Neural cell (in vitro differentiated cells): ENCODE measurements around the gene PARD3B. TPM values are rescaled to one million over a fixed set of nuclear protein-coding genes. Genes with fewer than 3 reads are reported as not detected.

Experiments used
- H2AFZ ChIP-seq: fragments of 200-600, 300-800 bp; sonication (generic), shearing (Covaris generic); 2 replicates; pipeline ENCODE4 v1.6.0; 2014; ENCODE audit warnings: low read depth, mild to moderate bottlenecking, antibody characterized with exemption, low read length, moderate library complexity
- H3F3A ChIP-seq: fragments of 200-600 bp; shearing (Covaris generic); 2 replicates; pipeline ENCODE4 v1.6.1; 2016; ENCODE audit warnings: mild to moderate bottlenecking, moderate library complexity, mixed read lengths, antibody characterized with exemption, low read length; ENCODE audit not compliant: insufficient read depth, poor library complexity, severe bottlenecking
- H3K27ac ChIP-seq: fragments of 200-600, 300-800 bp; sonication (generic), shearing (Covaris generic); 2 replicates; pipeline ENCODE4 v1.5.1; 2014; ENCODE audit warnings: mild to moderate bottlenecking, low read length, moderate library complexity
- H3K27me3 ChIP-seq: fragments of 300-800, 200-600 bp; sonication (generic), shearing (Covaris generic); 2 replicates; pipeline ENCODE4 v1.6.0; 2014; ENCODE audit warnings: mild to moderate bottlenecking, low read depth, low read length, moderate library complexity; ENCODE audit not compliant: insufficient read depth
- H3K36me3 ChIP-seq: fragments of 300-800, 200-600 bp; sonication (generic), shearing (Covaris generic); 2 replicates; pipeline ENCODE4 v1.5.1; 2014; ENCODE audit warnings: mild to moderate bottlenecking, antibody characterized with exemption, low read length, moderate library complexity; ENCODE audit not compliant: insufficient read depth
- H3K4me2 ChIP-seq: fragments of 300-800, 200-600 bp; sonication (generic), shearing (Covaris generic); 2 replicates; pipeline ENCODE4 v1.6.0; 2014; ENCODE audit warnings: mild to moderate bottlenecking, low read length
- H3K4me3 ChIP-seq: fragments of 300-800, 200-600 bp; sonication (generic), shearing (Covaris generic); 2 replicates; pipeline ENCODE4 v1.5.1; 2014; ENCODE audit warnings: mild to moderate bottlenecking, low read length, moderate library complexity
- H3K79me2 ChIP-seq: fragments of 200-600 bp; shearing (Covaris generic); replicated peaks from 2 replicates; pipeline ENCODE4 v1.6.0; 2014; ENCODE audit warnings: mild to moderate bottlenecking, low read length, moderate library complexity; ENCODE audit not compliant: insufficient read depth
- H3K9ac ChIP-seq: fragments of 300-800, 200-600 bp; sonication (generic), shearing (Covaris generic); 2 replicates; pipeline ENCODE4 v1.6.1; 2016; ENCODE audit warnings: mild to moderate bottlenecking, low read length, mixed read lengths
- H3K9me2 ChIP-seq: fragments of 200-600 bp; shearing (Covaris generic); 2 replicates; pipeline ENCODE4 v1.6.1; 2016; ENCODE audit warnings: mild to moderate bottlenecking, low read length, mixed read lengths; ENCODE audit not compliant: insufficient read depth
- H3K9me3 ChIP-seq: fragments of 200-600, 300-800 bp; sonication (generic), shearing (Covaris generic); 2 replicates; pipeline ENCODE4 v1.6.1; 2016; ENCODE audit warnings: mild to moderate bottlenecking, mixed run types, low read length, moderate library complexity, mixed read lengths
- H4K20me1 ChIP-seq: fragments of 200-600 bp; shearing (Covaris generic); 2 replicates; pipeline ENCODE4 v1.6.1; 2016; ENCODE audit warnings: mild to moderate bottlenecking, mixed run types; ENCODE audit not compliant: insufficient read depth
- EP300 ChIP-seq: fragments of 450-650 bp; conservative IDR thresholded peaks from 2 replicates; pipeline ENCODE4 v1.6.1; 2014; ENCODE audit warnings: antibody characterized with exemption, mild to moderate bottlenecking, moderate library complexity; ENCODE audit not compliant: poor library complexity, severe bottlenecking
- MXI1 ChIP-seq: fragments of 450-650 bp; conservative IDR thresholded peaks from 2 replicates; pipeline ENCODE4 v1.6.1; 2014; ENCODE audit warnings: antibody characterized with exemption, mild to moderate bottlenecking; ENCODE audit not compliant: poor library complexity, severe bottlenecking
- POLR2AphosphoS5 ChIP-seq: IDR thresholded peaks from 2 replicates; pipeline ENCODE4 v1.6.1; 2012
- REST ChIP-seq: IDR thresholded peaks from 2 replicates; pipeline ENCODE4 v1.6.1; 2012; ENCODE audit warnings: borderline replicate concordance
- SMC3 ChIP-seq: fragments of 450-650 bp; conservative IDR thresholded peaks from 2 replicates; pipeline ENCODE4 v1.6.1; 2014; ENCODE audit warnings: antibody characterized with exemption, mild to moderate bottlenecking, moderate library complexity; ENCODE audit not compliant: poor library complexity
- TAF1 ChIP-seq: IDR thresholded peaks from 2 replicates; pipeline ENCODE4 v1.6.1; 2012; ENCODE audit warnings: low read depth
- polyA plus RNA-seq: library from polyadenylated mRNA; depleted of rRNA; stranded (reverse); fragments of >200 nt; gene quantifications from 2 replicates; pipeline ENCODE4 v1.2.3, GENCODE V29; 2014
- TF ChIP-seq, protein P1 (sequence below): fragments of 450-650 bp; IDR thresholded peaks from 2 replicates; pipeline ENCODE4 v1.5.1; 2014; ENCODE audit warnings: antibody characterized with exemption, mild to moderate bottlenecking, moderate library complexity; ENCODE audit not compliant: poor library complexity, severe bottlenecking

PARD3B gene
- polyA plus RNA-seq, 1 donor from 2014 or later: 0.54 TPM

- no peaks in the 10 kb centered on the region for H3K9me3 ChIP-seq
- H3K27ac ChIP-seq: no peak overlapping the region
- H4K20me1 ChIP-seq: no peaks in the 10 kb centered on the region
- H3K27me3 ChIP-seq: no peaks in the 10 kb centered on the region
- no peaks in the 10 kb centered on the region for H3F3A ChIP-seq
- no peak overlapping the region for H3K4me2 ChIP-seq
- H3K4me3 ChIP-seq: no peak overlapping the region
- no peak overlapping the region for H3K9ac ChIP-seq
- H3K36me3 ChIP-seq: no peaks in the 10 kb centered on the region
- H3K79me2 ChIP-seq: no peaks in the 10 kb centered on the region
- H2AFZ ChIP-seq: no peak overlapping the region
- no peaks in the 10 kb centered on the region for H3K9me2 ChIP-seq
- TF ChIP-seq POLR2AphosphoS5 (no peak), TAF1 (no peak), EP300 (no peak), SMC3 (no peak)
- TF ChIP-seq, protein P1, sequence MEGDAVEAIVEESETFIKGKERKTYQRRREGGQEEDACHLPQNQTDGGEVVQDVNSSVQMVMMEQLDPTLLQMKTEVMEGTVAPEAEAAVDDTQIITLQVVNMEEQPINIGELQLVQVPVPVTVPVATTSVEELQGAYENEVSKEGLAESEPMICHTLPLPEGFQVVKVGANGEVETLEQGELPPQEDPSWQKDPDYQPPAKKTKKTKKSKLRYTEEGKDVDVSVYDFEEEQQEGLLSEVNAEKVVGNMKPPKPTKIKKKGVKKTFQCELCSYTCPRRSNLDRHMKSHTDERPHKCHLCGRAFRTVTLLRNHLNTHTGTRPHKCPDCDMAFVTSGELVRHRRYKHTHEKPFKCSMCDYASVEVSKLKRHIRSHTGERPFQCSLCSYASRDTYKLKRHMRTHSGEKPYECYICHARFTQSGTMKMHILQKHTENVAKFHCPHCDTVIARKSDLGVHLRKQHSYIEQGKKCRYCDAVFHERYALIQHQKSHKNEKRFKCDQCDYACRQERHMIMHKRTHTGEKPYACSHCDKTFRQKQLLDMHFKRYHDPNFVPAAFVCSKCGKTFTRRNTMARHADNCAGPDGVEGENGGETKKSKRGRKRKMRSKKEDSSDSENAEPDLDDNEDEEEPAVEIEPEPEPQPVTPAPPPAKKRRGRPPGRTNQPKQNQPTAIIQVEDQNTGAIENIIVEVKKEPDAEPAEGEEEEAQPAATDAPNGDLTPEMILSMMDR: no peak
Observed at GRCh38 chr2:204842068-204842467, 296.8 kb downstream of the PARD3B start.

DNA sequence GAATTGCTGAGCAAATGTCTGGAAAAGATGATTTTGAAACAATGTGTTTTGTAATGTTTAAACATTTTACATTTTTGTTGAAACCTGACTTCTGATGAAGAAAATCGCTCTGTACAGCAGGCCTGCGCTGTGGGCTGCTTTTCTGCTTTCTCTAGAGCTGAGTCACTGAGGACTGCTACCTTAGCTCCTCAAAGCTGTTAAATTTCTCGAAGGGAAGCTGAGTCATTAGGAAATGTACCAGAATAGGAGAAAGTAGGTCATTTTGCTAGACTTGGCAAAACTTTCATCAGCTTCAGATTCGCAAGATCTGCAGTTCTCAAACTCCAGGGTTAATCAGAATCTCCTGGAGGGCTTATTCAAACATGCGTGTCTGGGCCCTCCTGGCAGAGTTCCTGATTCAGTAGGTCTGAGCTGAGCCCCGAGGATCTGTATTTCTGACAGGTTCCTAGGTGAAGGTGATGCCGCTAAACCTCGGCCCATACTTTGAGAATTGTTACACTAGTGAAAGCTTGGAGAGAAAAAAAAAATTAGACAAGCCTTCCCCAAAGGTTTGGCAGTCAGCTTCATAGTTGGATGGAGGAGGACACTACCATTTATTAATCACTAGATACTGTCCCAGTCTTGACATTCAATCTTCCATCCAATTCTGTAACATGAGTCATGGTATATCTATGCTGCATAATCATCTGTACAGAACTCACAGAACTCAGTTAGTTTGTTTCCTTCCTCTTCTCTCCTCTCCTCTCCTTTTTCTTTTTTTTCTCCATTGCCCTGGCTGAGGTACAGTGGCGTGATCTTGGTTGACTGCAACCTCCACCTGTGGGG is 297.6 kb downstream of the PARD3B start:
- Histone ChIP-seq H3F3A (no peaks in the 10 kb centered on the region), H2AFZ (no peak overlapping the region), H3K9me3 (no peaks in the 10 kb centered on the region), H3K36me3 (no peaks in the 10 kb centered on the region), H4K20me1 (no peaks in the 10 kb centered on the region), H3K9ac (no peak overlapping the region), H3K27me3 (no peaks in the 10 kb centered on the region), H3K9me2 (no peaks in the 10 kb centered on the region), H3K4me2 (no peak overlapping the region), H3K79me2 (no peaks in the 10 kb centered on the region), H3K27ac (no peak overlapping the region), H3K4me3 (no peak overlapping the region)
- TF ChIP-seq TAF1 (no peak), MXI1 (no peak), REST (no peak)
- TF ChIP-seq, protein P1: no peak
